Upper lobe of left lung (tissue), 6 donors: ENCODE data around the gene TVP23A. TPM values are rescaled to one million over a fixed set of nuclear protein-coding genes. Genes with fewer than 3 reads are reported as not detected.

Source experiments
- ATAC-seq, 2 donors: fragments of 200-7000 bp; cut with Tn5 transposase; one replicate each; pipeline ENCODE4 v1.9.1; 2022; ENCODE audit warnings: mild to moderate bottlenecking in 2 of 2, moderate library complexity in 2 of 2; ENCODE audit not compliant: low FRiP score in 2 of 2
- DNase-seq, 2 donors: peaks; one replicate each; pipeline ENCODE4 v3.0.0-alpha.2; 2019 to 2020
- H3K27ac ChIP-seq, 4 donors: fragments of 200-600 bp; sonication (generic); one replicate each; pipeline ENCODE4 v1.5.1; 2016 to 2019
- H3K27me3 ChIP-seq, 4 donors: fragments of 200-600 bp; sonication (generic); one replicate each; pipeline ENCODE4 v1.5.1; 2017 to 2019
- H3K36me3 ChIP-seq, 4 donors: fragments of 200-600 bp; sonication (generic); one replicate each; pipeline ENCODE4 v1.5.1; 2016 to 2019
- H3K4me1 ChIP-seq, 4 donors: fragments of 200-600 bp; sonication (generic); one replicate each; pipeline ENCODE4 v1.5.1; 2018 to 2019
- H3K4me3 ChIP-seq, 4 donors: fragments of 200-600 bp; sonication (generic); one replicate each; pipeline ENCODE4 v1.5.1; 2017 to 2019; ENCODE audit warnings: mild to moderate bottlenecking in 2 of 4, moderate library complexity in 1 of 4
- H3K9me3 ChIP-seq, 4 donors: fragments of 200-600 bp; sonication (generic); one replicate each; pipeline ENCODE4 v1.5.1; 2018 to 2019
- EP300 ChIP-seq, 4 donors: sonication (generic); formaldehyde crosslinking; IDR thresholded peaks; one replicate each; pipeline ENCODE4 v1.5.1; 2017; ENCODE audit warnings: antibody characterized with exemption in 4 of 4, control low read depth in 2 of 4
- POLR2A ChIP-seq, 4 donors: fragments of 450-650 bp; IDR thresholded peaks; one replicate each; pipeline ENCODE4 v1.5.1; 2016 to 2017; ENCODE audit warnings: antibody characterized with exemption in 4 of 4, mild to moderate bottlenecking in 2 of 4
- POLR2AphosphoS5 ChIP-seq, 2 donors: sonication (generic); formaldehyde crosslinking; IDR thresholded peaks; one replicate each; pipeline ENCODE4 v1.5.1; 2017; ENCODE audit warnings: antibody characterized with exemption in 2 of 2
- WGBS, 2 donors: methylation state at CpG; one replicate each; pipeline ENCODE4 v1.1.5; 2017 to 2018; 5-methylcytosine and 5-hydroxymethylcytosine counted together
- total RNA-seq, 6 donors: library from RNA; depleted of rRNA in 4 of 6; stranded (reverse); fragments of >200 nt in 4 of 6; gene quantifications; one replicate each; pipeline versions ENCODE4 v1.1.0 to v1.2.1, GENCODE V29; 2016 to 2021
- TF ChIP-seq, protein P1 (sequence below), 6 experiments: fragments of 450-650 bp in 4 of 6; fragments of 200-600 bp in 2 of 6; sonication (generic) in 2 of 6; IDR thresholded peaks; one replicate each; pipeline ENCODE4 v1.5.1; 2016 to 2019; ENCODE audit warnings: antibody characterized with exemption in 6 of 6
- donor health status: DM: no; HTN: no; CAD: no; lungs with moderate emphysema.
- donor health status: DM: no; HTN: yes; CAD: no; lungs with severe emphysema.

TVP23A gene
- total RNA-seq, 6 donors from 2014 or later: 0.20 to 2.3 (median 0.61) TPM; not detected in 2

DNA sequence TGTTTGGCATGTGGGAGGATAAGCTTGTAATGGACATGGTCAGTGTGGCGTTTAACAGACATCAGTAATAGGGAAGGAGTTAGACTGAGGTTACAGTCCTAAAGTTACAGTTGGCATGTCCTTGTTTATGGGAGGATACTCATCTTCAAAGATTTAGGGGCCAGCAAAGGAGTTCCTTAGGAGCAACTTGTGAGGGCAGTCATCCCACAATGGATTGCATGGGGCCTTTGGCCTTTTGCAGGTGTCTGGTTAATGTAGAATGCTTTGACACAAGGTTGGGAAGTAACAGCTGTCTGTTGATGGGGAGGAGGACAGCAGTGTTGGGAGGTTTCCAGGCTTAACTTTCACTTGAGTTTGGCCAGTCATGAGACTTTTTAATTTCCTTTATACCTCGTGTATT lies 72.8 kb downstream of the TVP23A start:
- peaks cover 0 to 43% (median 19%) of the 10 kb centered on the region in 4 donors for H3K36me3 ChIP-seq
- TF ChIP-seq, protein P1, sequence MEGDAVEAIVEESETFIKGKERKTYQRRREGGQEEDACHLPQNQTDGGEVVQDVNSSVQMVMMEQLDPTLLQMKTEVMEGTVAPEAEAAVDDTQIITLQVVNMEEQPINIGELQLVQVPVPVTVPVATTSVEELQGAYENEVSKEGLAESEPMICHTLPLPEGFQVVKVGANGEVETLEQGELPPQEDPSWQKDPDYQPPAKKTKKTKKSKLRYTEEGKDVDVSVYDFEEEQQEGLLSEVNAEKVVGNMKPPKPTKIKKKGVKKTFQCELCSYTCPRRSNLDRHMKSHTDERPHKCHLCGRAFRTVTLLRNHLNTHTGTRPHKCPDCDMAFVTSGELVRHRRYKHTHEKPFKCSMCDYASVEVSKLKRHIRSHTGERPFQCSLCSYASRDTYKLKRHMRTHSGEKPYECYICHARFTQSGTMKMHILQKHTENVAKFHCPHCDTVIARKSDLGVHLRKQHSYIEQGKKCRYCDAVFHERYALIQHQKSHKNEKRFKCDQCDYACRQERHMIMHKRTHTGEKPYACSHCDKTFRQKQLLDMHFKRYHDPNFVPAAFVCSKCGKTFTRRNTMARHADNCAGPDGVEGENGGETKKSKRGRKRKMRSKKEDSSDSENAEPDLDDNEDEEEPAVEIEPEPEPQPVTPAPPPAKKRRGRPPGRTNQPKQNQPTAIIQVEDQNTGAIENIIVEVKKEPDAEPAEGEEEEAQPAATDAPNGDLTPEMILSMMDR (IDR thresholded peaks at IDR 0.05): no peak
- TF ChIP-seq POLR2A (IDR thresholded peaks at IDR 0.05): no peak
- no peak for TF ChIP-seq EP300 (IDR thresholded peaks at IDR 0.05)
- no peak overlapping the region for H3K4me3 ChIP-seq
- H3K4me1 ChIP-seq: peaks cover 21 to 28% (median 25%) of the 10 kb centered on the region in 4 donors
- no peak for DNase-seq
- ATAC-seq: no peak
- H3K27ac ChIP-seq: peak overlapping the region in 2 of 4 donors; percentile 95 to 100
- WGBS, 2 donors: 57 to 67% methylated on average over 2 of the region's 2 CpGs
- no peaks in the 10 kb centered on the region for H3K27me3 ChIP-seq
- H3K9me3 ChIP-seq: no peaks in the 10 kb centered on the region

DNA sequence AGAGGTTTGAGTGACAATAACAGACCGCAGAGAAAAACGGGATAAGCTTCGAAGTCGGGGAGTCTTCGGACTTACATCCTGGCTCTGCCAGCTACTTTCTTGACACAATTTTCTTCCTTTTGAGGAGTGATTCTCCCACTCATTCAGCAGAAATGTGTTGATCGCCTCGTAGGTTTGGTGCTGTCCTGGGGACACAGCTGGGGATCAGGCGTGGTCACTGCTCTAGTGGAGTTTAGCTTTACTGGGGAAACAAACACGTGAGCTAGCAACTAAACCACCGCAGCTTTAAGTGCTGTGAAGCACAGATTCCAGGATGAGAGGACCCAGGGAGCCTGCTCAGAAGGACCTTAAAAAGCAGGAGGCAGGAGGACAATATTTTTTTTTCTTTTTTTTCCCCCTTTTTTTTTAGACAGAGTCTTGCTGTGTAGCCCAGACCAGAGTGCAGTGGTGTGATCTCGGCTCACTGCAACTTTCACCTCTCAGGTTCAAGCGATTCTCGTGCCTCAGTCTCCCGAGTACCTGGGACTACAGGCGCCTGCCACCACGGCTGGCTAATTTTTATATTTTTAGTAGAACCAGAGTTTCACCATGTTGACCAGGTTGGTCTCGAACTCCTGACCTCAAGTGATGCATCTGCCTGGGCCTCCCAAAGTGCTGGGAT lies 74.1 kb downstream of the TVP23A start:
- TF ChIP-seq, protein P1 (IDR thresholded peaks at IDR 0.05): no peak
- TF ChIP-seq EP300 (IDR thresholded peaks at IDR 0.05): no peak
- no peak for TF ChIP-seq POLR2AphosphoS5 (IDR thresholded peaks at IDR 0.05)
- TF ChIP-seq POLR2A (IDR thresholded peaks at IDR 0.05): no peak
- Histone ChIP-seq H3K4me3 (peak overlapping the region in 3 of 4 donors; percentile 57 to 68 (median 64)), H3K4me1 (peaks cover 17 to 28% (median 22%) of the 10 kb centered on the region in 4 donors), H3K27ac (peak overlapping the region; percentile 92 to 100 (median 96)), H3K27me3 (no peaks in the 10 kb centered on the region), H3K36me3 (peaks cover 0 to 30% (median 15%) of the 10 kb centered on the region in 4 donors), H3K9me3 (no peaks in the 10 kb centered on the region)
- WGBS, 2 donors: 39 to 43% methylated on average over 16 to 17 of the region's 17 CpGs
- ATAC-seq: peak in 1 of 2 donors; percentile 50
- peak in 1 of 2 donors; percentile 62 for DNase-seq

DNA sequence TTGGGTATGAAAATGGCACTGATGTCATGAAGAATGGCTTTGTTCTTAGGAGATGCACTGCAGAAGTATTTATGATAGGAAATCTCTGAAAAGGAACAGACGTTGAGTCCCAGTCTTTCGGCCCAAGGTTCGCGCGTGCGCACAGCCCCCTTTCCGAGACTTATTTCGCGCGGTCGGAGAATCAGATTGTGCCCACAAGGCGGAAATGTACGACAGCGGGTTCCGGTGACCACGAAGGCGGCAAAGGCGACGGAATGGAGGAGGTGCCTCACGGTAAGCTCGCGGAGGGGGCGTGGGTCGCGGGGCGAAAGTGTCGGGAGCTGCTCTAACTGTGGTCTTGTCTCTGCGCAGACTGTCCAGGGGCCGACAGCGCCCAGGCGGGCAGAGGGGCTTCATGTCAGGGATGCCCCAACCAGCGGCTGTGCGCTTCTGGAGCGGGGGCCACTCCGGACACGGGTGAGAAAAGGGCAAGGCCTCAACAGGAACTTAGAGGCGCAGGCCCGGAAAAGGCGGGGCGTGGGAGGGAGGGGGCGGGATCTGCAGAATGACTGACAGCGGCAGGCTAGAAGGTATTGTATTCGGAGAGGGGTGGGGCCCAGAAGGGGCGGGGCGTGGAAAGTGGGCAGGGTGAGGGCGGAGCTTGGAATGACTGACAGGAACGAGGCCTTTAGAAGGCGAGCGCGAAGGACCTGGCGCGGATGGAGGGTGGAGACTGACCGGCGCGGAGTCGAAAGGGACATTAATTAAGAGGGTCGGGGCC lies 74.8 kb downstream of the TVP23A start, which contains the start of gene NUBP1:
Gene NUBP1, plus strand, starts transcription at position 233 of the 760 bp plus-strand sequence. Its CDS starts 22 bp downstream, at position 255.
- TF ChIP-seq POLR2AphosphoS5 (IDR thresholded peaks at IDR 0.05): peak; percentile 82 to 90
- TF ChIP-seq EP300 (IDR thresholded peaks at IDR 0.05): no peak
- TF ChIP-seq, protein P1 (IDR thresholded peaks at IDR 0.05): peak in 3 of 6 experiments; percentile 52 to 62 (median 53)
- peak in 3 of 4 donors; percentile 85 to 92 (median 91) for TF ChIP-seq POLR2A (IDR thresholded peaks at IDR 0.05)
- 0% methylated on average over 21 to 50 of the region's 57 CpGs for WGBS, 2 donors
- no peaks in the 10 kb centered on the region for H3K9me3 ChIP-seq
- H3K4me3 ChIP-seq: peak within 1 kb of the TSS; percentile 17 to 68 (median 60)
- DNase-seq (peak; percentile 99 to 100), ATAC-seq (peak; percentile 99)
- peak within 1 kb of the TSS; percentile 92 to 100 (median 96) for H3K27ac ChIP-seq
- peaks cover 17 to 28% (median 23%) of the 10 kb centered on the region in 4 donors for H3K4me1 ChIP-seq
- no peaks in the 10 kb centered on the region for H3K27me3 ChIP-seq
- peaks cover 0 to 22% (median 15%) of the 10 kb centered on the region in 4 donors for H3K36me3 ChIP-seq

DNA sequence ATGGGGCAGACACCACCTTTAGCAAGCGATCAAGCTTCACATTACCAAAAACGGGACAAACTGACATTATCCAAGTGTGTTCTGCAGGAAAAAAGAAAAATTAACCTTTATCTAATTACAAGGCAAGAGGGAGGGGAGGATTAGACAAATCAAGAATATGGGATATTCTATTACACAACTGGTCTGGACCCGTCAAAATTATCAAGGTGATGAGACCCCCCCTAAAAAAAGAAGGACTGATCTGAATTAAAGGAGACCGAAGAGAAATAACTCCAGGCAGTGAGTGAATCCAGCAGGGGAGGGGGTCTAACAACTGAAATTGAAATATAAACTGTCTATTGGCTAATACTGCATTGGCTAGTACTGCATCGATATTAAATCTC lies 75.4 kb downstream of the TVP23A start:
- Histone ChIP-seq H3K27me3 (no peaks in the 10 kb centered on the region), H3K4me1 (peaks cover 21 to 29% (median 29%) of the 10 kb centered on the region in 4 donors), H3K4me3 (peak overlapping the region in 3 of 4 donors; percentile 57 to 68 (median 64)), H3K9me3 (no peaks in the 10 kb centered on the region), H3K36me3 (peaks cover 0 to 17% (median 9%) of the 10 kb centered on the region in 4 donors), H3K27ac (peak overlapping the region; percentile 92 to 100 (median 96))
- DNase-seq (no peak), ATAC-seq (no peak)
- TF ChIP-seq POLR2AphosphoS5 (IDR thresholded peaks at IDR 0.05) (no peak), EP300 (IDR thresholded peaks at IDR 0.05) (no peak)
- TF ChIP-seq, protein P1 (IDR thresholded peaks at IDR 0.05): no peak
- WGBS, 2 donors: 31 to 38% methylated on average over 5 of the region's 5 CpGs
